PFSK-1 (cell line): Measurements from ENCODE around the gene TWNK.

Experiments
- FOXP2 ChIP-seq: optimal IDR thresholded peaks from 2 replicates; pipeline ENCODE3; 2011; ENCODE audit warnings: borderline replicate concordance, control low read depth, inconsistent platforms; ENCODE audit not compliant: insufficient read depth; ENCODE audit errors: extremely low read length, extremely low read depth
- POLR2AphosphoS5 ChIP-seq: IDR thresholded peaks from 2 replicates; pipeline ENCODE4 v1.6.1; 2012; ENCODE audit warnings: low read depth, mild to moderate bottlenecking, control low read depth, low read length, moderate library complexity
- REST ChIP-seq, 2 experiments: IDR thresholded peaks; 2 replicates each; pipeline versions ENCODE4 v1.6.1 to v1.8.0; 2011 to 2012; ENCODE audit warnings: low read depth in 2 of 2, low read length in 2 of 2, control low read depth in 1 of 2, inconsistent platforms in 1 of 2, mild to moderate bottlenecking in 1 of 2, moderate library complexity in 1 of 2; ENCODE audit not compliant: insufficient read depth in 1 of 2
- SIN3A ChIP-seq: IDR thresholded peaks from 2 replicates; pipeline ENCODE4 v1.6.1; 2012; ENCODE audit warnings: mild to moderate bottlenecking, low read length, moderate library complexity, borderline replicate concordance; ENCODE audit not compliant: insufficient read depth
- TAF1 ChIP-seq: IDR thresholded peaks from 2 replicates; pipeline ENCODE4 v1.6.1; 2012; ENCODE audit warnings: low read length, control low read depth, borderline replicate concordance; ENCODE audit not compliant: insufficient read depth

The TWNK gene

DNA sequence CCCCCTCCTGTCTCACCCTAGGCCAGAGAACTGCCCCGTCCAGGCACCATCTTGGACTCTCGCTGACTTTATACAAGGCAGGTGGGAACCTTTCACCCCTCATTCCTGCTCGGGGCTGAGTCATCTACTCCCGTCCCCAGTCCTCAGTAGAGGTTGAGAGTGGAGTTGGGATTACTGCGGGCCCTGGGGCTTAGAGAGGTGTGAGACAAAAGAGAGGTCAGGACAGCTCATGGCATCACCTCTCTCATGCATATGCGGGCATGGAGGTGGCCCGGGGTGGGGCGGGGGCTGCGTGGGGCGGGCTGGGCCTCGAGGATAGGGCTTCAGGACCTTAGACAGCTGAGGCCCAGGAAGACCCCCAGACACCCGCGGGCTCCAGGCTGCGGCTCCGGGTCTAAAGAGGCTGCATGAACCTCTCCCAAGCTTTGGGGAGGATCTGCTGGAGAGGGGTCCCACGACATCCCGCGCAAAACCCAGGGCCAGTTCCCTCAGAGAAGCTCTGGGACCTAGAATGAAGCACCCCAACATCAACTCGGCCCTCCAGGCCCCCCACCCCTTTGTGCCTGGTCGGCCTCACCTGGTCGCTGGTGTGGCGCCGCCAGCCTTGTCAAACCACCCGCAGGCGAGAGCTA is 43.3 kb downstream of the TWNK start:
- no peak for TF ChIP-seq SIN3A
- TF ChIP-seq REST (IDR thresholded peaks at IDR 0.05; ENCODE audit: insufficient read depth in 1 of 2, low read depth in 2 of 2, low read length in 2 of 2), result no peak

- no peak for TF ChIP-seq SIN3A
- TF ChIP-seq FOXP2, result no peak
- no peak for TF ChIP-seq TAF1
- no peak for TF ChIP-seq REST (IDR thresholded peaks at IDR 0.05; ENCODE audit: insufficient read depth in 1 of 2, low read depth in 2 of 2, low read length in 2 of 2)
- no peak for TF ChIP-seq POLR2AphosphoS5
Observed at GRCh38 chr10:101031128-101031795, 43.9 kb downstream of the TWNK start, which contains the start of the genes PDZD7 and SFXN3. TSS of gene PDZD7 (minus strand) at chr10:101031129. CDS start at chr10:101030219, 910 bp downstream. TSS of gene SFXN3 (plus strand) at chr10:101031234. CDS start at chr10:101034695, 3,461 bp downstream.

- TF ChIP-seq REST (IDR thresholded peaks at IDR 0.05; ENCODE audit: insufficient read depth in 1 of 2, low read depth in 2 of 2, low read length in 2 of 2) (no peak), POLR2AphosphoS5 (no peak; the same call in 1 of the 2 replicates), FOXP2 (peak; percentile 54), TAF1 (no peak), SIN3A (0 out of 2 replicates have a peak, but pooled peaks have one; percentile 32)
Observed at GRCh38 chr10:101031796-101032636, 44.7 kb downstream of the TWNK start.

GRCh38 chr10:101032637-101033224 is 45.4 kb downstream of the TWNK start:
- peak; percentile 18 for TF ChIP-seq FOXP2
- no peak for TF ChIP-seq SIN3A
- 0 out of 4 replicates have a peak, but pooled peaks of 1 of the 2 experiments have one; percentile 6 for TF ChIP-seq REST (IDR thresholded peaks at IDR 0.05; ENCODE audit: insufficient read depth in 1 of 2, low read depth in 2 of 2, low read length in 2 of 2)
- peak; percentile 49; the same call in 1 of the 2 replicates for TF ChIP-seq TAF1
- TF ChIP-seq POLR2AphosphoS5, result no peak
